ENCODE data around the gene HMGB2.

Gene HMGB2

DNA sequence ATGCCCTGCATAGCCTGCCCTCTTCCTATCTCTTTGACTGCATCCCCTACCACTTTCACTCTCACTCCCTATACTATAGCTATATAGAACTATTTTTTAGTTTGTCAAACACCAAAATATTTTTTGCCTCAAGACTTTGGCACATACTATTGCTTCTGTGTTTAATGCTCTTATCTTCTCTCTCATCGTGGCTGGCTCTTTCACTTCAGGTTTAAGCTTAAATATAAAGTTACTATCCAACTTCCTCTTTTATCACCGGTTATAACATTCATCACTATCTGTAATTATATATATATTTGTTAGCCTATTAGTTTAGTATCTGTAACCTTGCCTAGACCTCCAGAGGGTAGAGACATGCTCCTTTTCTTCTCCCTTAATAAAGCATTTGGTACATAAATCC is 11.5 kb upstream of the HMGB2 start:
- no peak for DNase-seq
- Mint-ChIP-seq H3K36me3 (ENCODE audit: low read depth) (peaks cover 16% of the 10 kb centered on the region), H3K4me1 (peaks cover 15% of the 10 kb centered on the region), H3K4me3 (no peak overlapping the region), H3K27me3 (ENCODE audit: low read depth, poor library complexity) (peaks cover 8% of the 10 kb centered on the region), H3K27ac (no peak overlapping the region), H3K9me3 (peaks cover 12% of the 10 kb centered on the region)
- TF ChIP-seq, protein P1, sequence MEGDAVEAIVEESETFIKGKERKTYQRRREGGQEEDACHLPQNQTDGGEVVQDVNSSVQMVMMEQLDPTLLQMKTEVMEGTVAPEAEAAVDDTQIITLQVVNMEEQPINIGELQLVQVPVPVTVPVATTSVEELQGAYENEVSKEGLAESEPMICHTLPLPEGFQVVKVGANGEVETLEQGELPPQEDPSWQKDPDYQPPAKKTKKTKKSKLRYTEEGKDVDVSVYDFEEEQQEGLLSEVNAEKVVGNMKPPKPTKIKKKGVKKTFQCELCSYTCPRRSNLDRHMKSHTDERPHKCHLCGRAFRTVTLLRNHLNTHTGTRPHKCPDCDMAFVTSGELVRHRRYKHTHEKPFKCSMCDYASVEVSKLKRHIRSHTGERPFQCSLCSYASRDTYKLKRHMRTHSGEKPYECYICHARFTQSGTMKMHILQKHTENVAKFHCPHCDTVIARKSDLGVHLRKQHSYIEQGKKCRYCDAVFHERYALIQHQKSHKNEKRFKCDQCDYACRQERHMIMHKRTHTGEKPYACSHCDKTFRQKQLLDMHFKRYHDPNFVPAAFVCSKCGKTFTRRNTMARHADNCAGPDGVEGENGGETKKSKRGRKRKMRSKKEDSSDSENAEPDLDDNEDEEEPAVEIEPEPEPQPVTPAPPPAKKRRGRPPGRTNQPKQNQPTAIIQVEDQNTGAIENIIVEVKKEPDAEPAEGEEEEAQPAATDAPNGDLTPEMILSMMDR (IDR thresholded peaks at IDR 0.05): no peak

GRCh38 chr4:173343832-173344397 is 9.8 kb upstream of the HMGB2 start:
- no peak for DNase-seq
- H3K9me3 Mint-ChIP-seq: peaks cover 12% of the 10 kb centered on the region
- no peak overlapping the region for H3K4me3 Mint-ChIP-seq
- TF ChIP-seq, protein P1 (IDR thresholded peaks at IDR 0.05): no peak
- H3K36me3 Mint-ChIP-seq (ENCODE audit: low read depth): peaks cover 6% of the 10 kb centered on the region
- peak overlapping the region; percentile 47 for H3K27ac Mint-ChIP-seq
- H3K27me3 Mint-ChIP-seq (ENCODE audit: low read depth, poor library complexity): no peaks in the 10 kb centered on the region
- H3K4me1 Mint-ChIP-seq: peaks cover 15% of the 10 kb centered on the region

DNA sequence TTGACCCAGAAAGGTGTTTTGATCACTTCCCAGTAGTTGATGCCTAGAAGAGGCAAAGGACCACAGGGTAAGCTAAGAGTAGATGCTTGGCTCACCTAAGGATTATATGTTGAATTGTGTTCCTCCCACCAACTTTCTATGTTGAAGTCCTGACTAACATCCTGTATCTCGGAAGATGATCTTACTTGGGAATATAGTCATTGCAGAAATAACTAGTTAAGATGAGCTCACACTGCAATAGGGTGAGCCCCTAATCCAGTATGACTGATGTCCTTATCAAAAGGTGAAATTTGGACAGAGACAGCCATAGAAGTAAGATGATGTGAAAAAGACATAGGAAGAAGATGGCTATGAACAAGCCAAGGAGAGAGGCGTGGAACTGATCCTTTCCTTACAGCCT is 3.3 kb upstream of the HMGB2 start:
- no peak overlapping the region for H3K4me3 Mint-ChIP-seq
- no peaks in the 10 kb centered on the region for H3K9me3 Mint-ChIP-seq
- no peak for DNase-seq
- TF ChIP-seq, protein P1 (IDR thresholded peaks at IDR 0.05): no peak
- H3K36me3 Mint-ChIP-seq (ENCODE audit: low read depth): peaks cover 16% of the 10 kb centered on the region
- H3K4me1 Mint-ChIP-seq: peaks cover 31% of the 10 kb centered on the region
- no peak overlapping the region for H3K27ac Mint-ChIP-seq
- peaks cover 3% of the 10 kb centered on the region for H3K27me3 Mint-ChIP-seq (ENCODE audit: low read depth, poor library complexity)

GRCh38 chr4:173334891-173335752 is 964 bp upstream of the HMGB2 start:
- Mint-ChIP-seq H3K27ac (peak overlapping the region; percentile 100), H3K36me3 (ENCODE audit: low read depth) (peaks cover 32% of the 10 kb centered on the region), H3K4me1 (peaks cover 44% of the 10 kb centered on the region), H3K9me3 (no peaks in the 10 kb centered on the region), H3K27me3 (ENCODE audit: low read depth, poor library complexity) (peaks cover 3% of the 10 kb centered on the region), H3K4me3 (peak overlapping the region; percentile 96)
- TF ChIP-seq, protein P1 (IDR thresholded peaks at IDR 0.05): no peak
- DNase-seq: peak; percentile 87

- TF ChIP-seq, protein P1 (IDR thresholded peaks at IDR 0.05): no peak
- Mint-ChIP-seq H3K4me1 (peaks cover 44% of the 10 kb centered on the region), H3K36me3 (ENCODE audit: low read depth) (peaks cover 47% of the 10 kb centered on the region), H3K27me3 (ENCODE audit: low read depth, poor library complexity) (peaks cover 3% of the 10 kb centered on the region), H3K27ac (peak overlapping the region; percentile 100), H3K9me3 (no peaks in the 10 kb centered on the region), H3K4me3 (peak overlapping the region; percentile 96)
- DNase-seq: peak; percentile 68
Measured at GRCh38 chr4:173333658-173334084, 487 bp downstream of the HMGB2 start.

Measured in nephron progenitor cell (in vitro differentiated cells).